CD14-positive monocyte (primary cell): ENCODE results near the gene XYLT1. TPM values are rescaled to one million over a fixed set of nuclear protein-coding genes. Genes with fewer than 3 reads are reported as not detected.

Experiments
- DNase-seq, 3 donors: peaks; one replicate each; pipeline ENCODE4 v3.0.0-alpha.2; 2011 to 2022
- H2AFZ ChIP-seq: 2 replicates; pipeline ENCODE4 v1.6.0; 2012; ENCODE audit warnings: mild to moderate bottlenecking, low read depth, low read length, inconsistent platforms; ENCODE audit not compliant: insufficient read depth, poor library complexity, severe bottlenecking
- H3K27ac ChIP-seq, 2 donors: 1 replicate in 1 of 2; 2 replicates in 1 of 2; pipeline ENCODE4 v1.5.1; 2012 to 2013; ENCODE audit warnings: low read length in 2 of 2, control low read depth in 1 of 2, inconsistent platforms in 1 of 2, low read depth in 1 of 2, mild to moderate bottlenecking in 1 of 2
- H3K27me3 ChIP-seq, 2 donors: one replicate each; pipeline versions ENCODE4 v1.6.0 to v1.6.1; 2011 to 2013; ENCODE audit warnings: low read length in 2 of 2; ENCODE audit not compliant: control insufficient read depth in 2 of 2, insufficient read depth in 2 of 2
- H3K36me3 ChIP-seq, 2 donors: replicated peaks in 1 of 2; 1 replicate in 1 of 2; 2 replicates in 1 of 2; pipeline versions ENCODE4 v1.5.1 to v1.6.1; 2012 to 2013; ENCODE audit warnings: low read length in 2 of 2, control low read depth in 1 of 2, inconsistent platforms in 1 of 2, mild to moderate bottlenecking in 1 of 2; ENCODE audit not compliant: insufficient read depth in 2 of 2, control insufficient read depth in 1 of 2
- H3K4me1 ChIP-seq, 2 donors: 1 replicate in 1 of 2; 2 replicates in 1 of 2; pipeline versions ENCODE4 v1.5.1 to v1.6.1; 2012 to 2013; ENCODE audit warnings: low read length in 2 of 2, control low read depth in 1 of 2, inconsistent platforms in 1 of 2, mild to moderate bottlenecking in 1 of 2, moderate library complexity in 1 of 2; ENCODE audit not compliant: insufficient read depth in 2 of 2, control insufficient read depth in 1 of 2
- H3K4me2 ChIP-seq: replicated peaks from 2 replicates; pipeline ENCODE3; 2012; ENCODE audit warnings: low read length, moderate library complexity, mild to moderate bottlenecking; ENCODE audit not compliant: poor library complexity, severe bottlenecking; ENCODE audit errors: extremely low read depth
- H3K4me3 ChIP-seq, 3 experiments: fragments of 200-600 bp in 1 of 3; sonication (generic) in 1 of 3; replicated peaks in 1 of 3; 1 replicate in 2 of 3; 2 replicates in 1 of 3; pipeline ENCODE4 v1.5.1; 2011 to 2013; ENCODE audit warnings: low read length in 3 of 3, mild to moderate bottlenecking in 3 of 3, control low read depth in 2 of 3, low read depth in 2 of 3, inconsistent platforms in 1 of 3, moderate library complexity in 1 of 3
- H3K79me2 ChIP-seq: 2 replicates; pipeline ENCODE4 v1.6.0; 2012; ENCODE audit warnings: mild to moderate bottlenecking, control low read depth, inconsistent platforms, low read length, moderate library complexity; ENCODE audit not compliant: insufficient read depth
- H3K9ac ChIP-seq: 2 replicates; pipeline ENCODE4 v1.6.0; 2017; ENCODE audit warnings: low read length, mild to moderate bottlenecking; ENCODE audit not compliant: insufficient read depth, poor library complexity, severe bottlenecking
- H3K9me3 ChIP-seq, 2 donors: replicated peaks in 1 of 2; 1 replicate in 1 of 2; 2 replicates in 1 of 2; pipeline versions ENCODE4 v1.5.1 to v1.6.1; 2012 to 2013; ENCODE audit warnings: low read length in 2 of 2, control low read depth in 1 of 2; ENCODE audit not compliant: control insufficient read depth in 1 of 2, insufficient read depth in 1 of 2
- H4K20me1 ChIP-seq: 2 replicates; pipeline ENCODE4 v1.6.0; 2012; ENCODE audit warnings: mild to moderate bottlenecking, low read length, control low read depth, moderate library complexity; ENCODE audit not compliant: insufficient read depth
- H3K27ac Mint-ChIP-seq, 7 donors: one replicate each; pipeline ENCODE4 v1.8.0; 2020; ENCODE audit warnings: mild to moderate bottlenecking in 7 of 7, mixed read lengths in 7 of 7, moderate library complexity in 6 of 7, inconsistent platforms in 2 of 7
- H3K27me3 Mint-ChIP-seq, 3 donors: one replicate each; pipeline ENCODE4 v1.8.0; 2021 to 2022; ENCODE audit warnings: low read depth in 3 of 3, mild to moderate bottlenecking in 3 of 3, mixed read lengths in 3 of 3, moderate library complexity in 3 of 3, inconsistent platforms in 1 of 3
- H3K36me3 Mint-ChIP-seq, 2 donors: one replicate each; pipeline ENCODE4 v1.8.0; 2020; ENCODE audit warnings: mixed read lengths in 2 of 2, inconsistent platforms in 1 of 2, mild to moderate bottlenecking in 1 of 2
- H3K4me1 Mint-ChIP-seq: one replicate; pipeline ENCODE4 v1.8.0; 2020; ENCODE audit warnings: mild to moderate bottlenecking, mixed read lengths
- H3K4me3 Mint-ChIP-seq, 2 donors: one replicate each; pipeline ENCODE4 v1.8.0; 2020; ENCODE audit warnings: mild to moderate bottlenecking in 2 of 2, mixed read lengths in 2 of 2, moderate library complexity in 1 of 2
- H3K9me3 Mint-ChIP-seq, 7 donors: one replicate each; pipeline ENCODE4 v1.8.0; 2020 to 2022; ENCODE audit warnings: mixed read lengths in 7 of 7, mild to moderate bottlenecking in 6 of 7, moderate library complexity in 6 of 7, inconsistent platforms in 2 of 7
- CTCF ChIP-seq: fragments of 200-600 bp; IDR thresholded peaks from one replicate; pipeline ENCODE4 v1.8.0; 2022; ENCODE audit warnings: antibody characterized with exemption, mild to moderate bottlenecking
- WGBS: methylation state at CpG from one replicate; pipeline ENCODE4 v1.1.5; 2013; ENCODE audit warnings: missing lambda C conversion rate; ENCODE audit not compliant: insufficient coverage; 5-methylcytosine and 5-hydroxymethylcytosine counted together
- intact Hi-C, 2 donors: fragments of 100-400 bp; cut with micrococcal nuclease; formaldehyde crosslinking; loops; one replicate each; pipeline versions ENCODE4 v1.15.0 to v1.15.1; 2023
- polyA plus RNA-seq, 3 donors: library from polyadenylated mRNA; depleted of rRNA in 1 of 3; unstranded in 2 of 3; stranded (reverse) in 1 of 3; fragments of 300-500 nt in 2 of 3; fragments of >200 nt in 1 of 3; fragmentation: Illumina TruSeq in 2 of 3; gene quantifications; 1 replicate in 2 of 3; 2 replicates in 1 of 3; pipeline ENCODE4 v1.2.3, GENCODE V29; 2012 to 2021

XYLT1 gene
- polyA plus RNA-seq, 3 donors: 0.51 to 9.4 (median 1.6) TPM

DNA sequence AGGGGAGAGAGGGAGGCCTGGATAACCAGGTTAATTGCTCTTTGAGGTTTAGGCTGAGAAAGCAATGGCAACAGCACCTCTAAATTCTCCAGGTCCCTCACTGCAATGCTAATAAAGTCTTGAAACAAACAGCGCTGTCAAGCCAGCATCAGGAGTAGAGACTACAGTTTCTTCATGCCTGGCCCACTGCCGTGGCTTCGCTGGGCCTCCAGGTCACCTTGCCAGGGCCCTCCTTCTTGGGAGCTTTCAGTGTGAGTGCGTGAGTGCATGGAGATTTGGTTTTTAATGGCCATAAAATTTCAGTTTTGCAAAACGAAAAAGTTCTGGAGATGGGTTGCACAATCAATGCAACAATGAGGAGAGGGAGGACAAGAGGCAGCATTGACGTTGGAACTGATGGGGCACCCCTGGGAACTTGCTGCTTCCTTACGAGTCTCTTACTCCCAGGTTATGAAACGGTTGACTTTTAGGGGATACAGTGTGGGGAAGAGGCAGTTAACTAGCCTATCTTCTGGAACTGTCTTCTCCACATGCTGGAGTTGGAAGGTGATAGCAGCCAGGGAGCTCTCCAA lies 229.4 kb downstream of the XYLT1 start:
- Histone ChIP-seq H3K9ac (no peak overlapping the region), H3K79me2 (peaks cover 60% of the 10 kb centered on the region), H3K4me2 (no peak overlapping the region), H3K27me3 (no peaks in the 10 kb centered on the region), H3K36me3 (peaks cover 0 to 2% of the 10 kb centered on the region in 2 donors), H4K20me1 (peaks cover 59% of the 10 kb centered on the region), H3K4me1 (peaks cover 30% of the 10 kb centered on the region in 2 donors), H3K27ac (no peak overlapping the region), H2AFZ (no peak overlapping the region), H3K9me3 (no peaks in the 10 kb centered on the region), H3K4me3 (no peak overlapping the region)
- TF ChIP-seq CTCF: no peak
- Mint-ChIP-seq H3K4me1 (peaks cover 44% of the 10 kb centered on the region), H3K27ac (peak overlapping the region in 2 of 7 donors; percentile 4 to 64), H3K4me3 (no peak overlapping the region), H3K36me3 (peaks cover 23 to 33% of the 10 kb centered on the region in 2 donors), H3K27me3 (peaks cover 0 to 1% (median 0%) of the 10 kb centered on the region in 3 donors), H3K9me3 (peaks cover 0 to 8% (median 0%) of the 10 kb centered on the region in 7 donors)
- no peak for DNase-seq
- intact Hi-C loops: no loop called here
- 75% methylated on average over 4 of the region's 8 CpGs for WGBS

DNA sequence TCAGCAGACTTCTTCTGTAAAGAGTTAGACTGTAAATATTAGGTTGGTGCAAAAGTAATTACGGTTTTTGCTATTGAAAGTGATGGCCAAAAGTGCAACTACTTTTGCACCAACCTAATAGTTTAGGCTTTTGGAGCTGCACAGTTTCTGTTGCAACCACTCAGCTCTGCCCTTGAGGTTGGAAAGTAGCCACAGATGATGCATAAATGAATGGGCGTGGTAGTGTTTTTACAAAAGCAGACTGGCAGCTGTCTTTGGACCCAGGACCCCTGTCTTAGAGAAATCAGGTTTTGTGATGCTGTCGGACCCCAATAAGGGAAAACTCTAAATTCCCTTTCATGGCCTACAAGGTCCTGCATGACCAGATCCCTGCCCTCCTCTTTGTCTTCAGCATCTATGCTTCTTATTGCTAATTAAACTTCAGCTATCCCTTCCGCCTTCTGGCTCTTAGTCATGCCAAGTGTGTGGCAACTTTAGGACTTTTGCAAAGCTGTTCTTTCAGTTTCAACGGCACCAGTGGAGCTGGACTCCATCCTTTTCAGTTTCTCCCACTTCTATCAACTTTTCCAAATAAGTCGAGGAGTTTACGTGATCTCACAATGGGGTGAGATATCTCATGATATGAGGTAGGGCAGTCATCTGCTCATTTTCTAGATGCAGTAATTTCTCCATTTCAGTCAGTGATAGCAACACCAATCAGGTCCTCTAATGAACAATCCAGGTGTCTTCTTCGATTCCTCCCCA lies 232.3 kb downstream of the XYLT1 start:
- WGBS: 45% methylated on average over 2 of the region's 8 CpGs
- intact Hi-C loops: no loop called here
- Histone ChIP-seq H3K9ac (no peak overlapping the region), H3K27me3 (no peaks in the 10 kb centered on the region), H3K4me2 (peak overlapping the region; percentile 52), H3K4me3 (peak overlapping the region in 1 of 3 experiments; percentile 14), H3K4me1 (peaks cover 42 to 47% of the 10 kb centered on the region in 2 donors), H3K27ac (peak overlapping the region; percentile 10 to 78), H3K79me2 (peaks cover 58% of the 10 kb centered on the region), H4K20me1 (peaks cover 33% of the 10 kb centered on the region), H2AFZ (no peak overlapping the region), H3K9me3 (no peaks in the 10 kb centered on the region), H3K36me3 (no peaks in the 10 kb centered on the region)
- Mint-ChIP-seq H3K4me3 (peak overlapping the region in 1 of 2 donors; percentile 49), H3K4me1 (peaks cover 59% of the 10 kb centered on the region), H3K27me3 (peaks cover 0 to 1% (median 0%) of the 10 kb centered on the region in 3 donors), H3K36me3 (peaks cover 11 to 30% of the 10 kb centered on the region in 2 donors), H3K9me3 (peaks cover 0 to 8% (median 0%) of the 10 kb centered on the region in 7 donors), H3K27ac (peak overlapping the region; percentile 72 to 93 (median 86))
- DNase-seq: peak; percentile 72 to 86 (median 84)
- no peak for TF ChIP-seq CTCF
